ENCODE measurements around the gene CATSPER2.
"Not testable (repeated sequence)": the region's sequence is repeated elsewhere in the genome, so short reads cannot be mapped to it uniquely, and the experiment has no call there.

DNA sequence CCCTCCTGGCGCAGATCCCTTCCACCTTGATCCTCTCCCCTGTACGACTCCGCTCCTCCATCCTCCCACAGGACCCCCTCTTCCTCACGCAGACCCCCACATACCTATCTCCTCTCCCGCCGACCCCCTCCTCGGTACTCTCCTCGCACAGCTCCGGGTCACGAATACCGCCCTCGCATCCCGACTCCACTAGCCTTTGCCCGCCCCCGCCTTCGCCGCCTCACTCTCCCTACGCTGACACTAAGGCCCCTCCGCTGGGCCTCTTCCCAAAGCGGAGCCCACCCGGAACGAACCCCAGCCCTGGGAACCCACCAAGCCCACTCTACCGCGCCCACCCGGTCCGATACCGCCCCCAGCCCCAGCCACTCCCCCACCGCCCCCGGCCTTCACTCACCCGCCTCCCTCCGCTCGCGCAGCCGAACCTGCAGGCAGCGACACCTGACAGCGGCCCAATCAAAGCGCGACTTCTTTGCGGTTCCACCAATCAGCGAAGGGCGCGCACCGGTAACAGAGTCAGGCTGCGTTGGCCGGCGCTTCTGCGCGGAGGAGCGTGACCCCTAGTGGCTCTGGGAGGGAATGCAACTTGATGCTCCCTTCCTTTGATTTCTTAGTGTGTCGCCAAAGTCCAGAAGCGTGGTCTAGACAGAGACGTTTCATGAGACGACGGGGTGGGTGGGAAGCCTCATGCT, 58.7 kb downstream of the CATSPER2 start, which contains the start of gene PPIP5K1:
- TF ChIP-seq FOXJ3 (CRISPR knock-in tag; IDR thresholded peaks at IDR 0.05); CHD2 (IDR thresholded peaks at IDR 0.05; ENCODE audit: low read length, partially characterized antibody); SIN3A (IDR thresholded peaks at IDR 0.05; ENCODE audit: borderline replicate concordance, low read depth, low read length); SMC3 (IDR thresholded peaks at IDR 0.05; ENCODE audit: low read depth, low read length); GATA2 (CRISPR knock-in tag; IDR thresholded peaks at IDR 0.05): not testable (repeated sequence)
- TF ChIP-seq, protein P1, sequence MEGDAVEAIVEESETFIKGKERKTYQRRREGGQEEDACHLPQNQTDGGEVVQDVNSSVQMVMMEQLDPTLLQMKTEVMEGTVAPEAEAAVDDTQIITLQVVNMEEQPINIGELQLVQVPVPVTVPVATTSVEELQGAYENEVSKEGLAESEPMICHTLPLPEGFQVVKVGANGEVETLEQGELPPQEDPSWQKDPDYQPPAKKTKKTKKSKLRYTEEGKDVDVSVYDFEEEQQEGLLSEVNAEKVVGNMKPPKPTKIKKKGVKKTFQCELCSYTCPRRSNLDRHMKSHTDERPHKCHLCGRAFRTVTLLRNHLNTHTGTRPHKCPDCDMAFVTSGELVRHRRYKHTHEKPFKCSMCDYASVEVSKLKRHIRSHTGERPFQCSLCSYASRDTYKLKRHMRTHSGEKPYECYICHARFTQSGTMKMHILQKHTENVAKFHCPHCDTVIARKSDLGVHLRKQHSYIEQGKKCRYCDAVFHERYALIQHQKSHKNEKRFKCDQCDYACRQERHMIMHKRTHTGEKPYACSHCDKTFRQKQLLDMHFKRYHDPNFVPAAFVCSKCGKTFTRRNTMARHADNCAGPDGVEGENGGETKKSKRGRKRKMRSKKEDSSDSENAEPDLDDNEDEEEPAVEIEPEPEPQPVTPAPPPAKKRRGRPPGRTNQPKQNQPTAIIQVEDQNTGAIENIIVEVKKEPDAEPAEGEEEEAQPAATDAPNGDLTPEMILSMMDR (IDR thresholded peaks at IDR 0.05), result not testable (repeated sequence)
- TF ChIP-seq, protein P2, sequence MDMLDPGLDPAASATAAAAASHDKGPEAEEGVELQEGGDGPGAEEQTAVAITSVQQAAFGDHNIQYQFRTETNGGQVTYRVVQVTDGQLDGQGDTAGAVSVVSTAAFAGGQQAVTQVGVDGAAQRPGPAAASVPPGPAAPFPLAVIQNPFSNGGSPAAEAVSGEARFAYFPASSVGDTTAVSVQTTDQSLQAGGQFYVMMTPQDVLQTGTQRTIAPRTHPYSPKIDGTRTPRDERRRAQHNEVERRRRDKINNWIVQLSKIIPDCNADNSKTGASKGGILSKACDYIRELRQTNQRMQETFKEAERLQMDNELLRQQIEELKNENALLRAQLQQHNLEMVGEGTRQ (IDR thresholded peaks at IDR 0.05; ENCODE audit: borderline replicate concordance, low read depth, low read length), result not testable (repeated sequence)

Data from SK-N-SH (cell line).